GF-D8 (cell line): ENCODE measurements around the gene BTNL8.
"Not testable (repeated sequence)": the region's sequence is repeated elsewhere in the genome, so short reads cannot be mapped to it uniquely, and the experiment has no call there.

Source experiments
- DNase-seq: peaks from one replicate; lab custom pipeline; 2025; lab: John Stamatoyannopoulos, UW

Gene BTNL8

DNA sequence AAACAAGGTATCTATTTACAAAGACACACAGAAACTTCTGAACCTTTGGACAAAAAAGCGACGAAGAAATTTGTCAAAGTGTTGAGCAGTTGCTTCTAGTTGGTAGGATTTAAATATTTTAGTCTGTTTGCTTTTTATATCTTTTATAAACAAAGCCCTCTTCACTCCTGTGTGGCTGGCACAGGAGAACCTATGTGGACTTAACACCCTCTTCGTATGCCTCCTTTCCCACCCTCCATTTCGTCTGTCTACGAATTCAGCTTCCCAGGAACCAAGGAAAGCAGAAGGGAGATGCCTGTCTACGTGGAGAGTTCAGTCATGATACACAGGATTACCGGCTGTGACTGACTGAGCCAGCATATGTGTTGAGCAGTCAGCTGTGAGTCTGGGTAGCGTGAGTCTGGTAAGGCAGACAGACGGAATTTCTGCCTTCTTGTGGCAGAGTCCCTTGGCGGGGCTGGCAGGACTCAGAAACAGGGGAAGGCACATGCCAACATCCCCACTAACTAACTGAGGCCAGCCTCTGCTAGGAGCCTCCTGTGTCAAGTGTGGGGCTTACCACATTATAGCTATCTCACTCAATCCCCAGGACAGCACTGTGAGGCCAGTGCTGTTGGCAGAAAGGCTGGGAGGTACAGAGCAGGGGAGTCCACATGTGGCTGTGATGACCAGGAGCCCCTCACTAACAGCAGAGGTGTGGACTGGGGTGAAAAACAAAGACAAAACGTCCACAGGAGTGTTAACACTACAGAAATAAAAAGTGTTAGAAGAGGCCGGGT lies 24.0 kb upstream of the BTNL8 start:
- no peak for DNase-seq

DNA sequence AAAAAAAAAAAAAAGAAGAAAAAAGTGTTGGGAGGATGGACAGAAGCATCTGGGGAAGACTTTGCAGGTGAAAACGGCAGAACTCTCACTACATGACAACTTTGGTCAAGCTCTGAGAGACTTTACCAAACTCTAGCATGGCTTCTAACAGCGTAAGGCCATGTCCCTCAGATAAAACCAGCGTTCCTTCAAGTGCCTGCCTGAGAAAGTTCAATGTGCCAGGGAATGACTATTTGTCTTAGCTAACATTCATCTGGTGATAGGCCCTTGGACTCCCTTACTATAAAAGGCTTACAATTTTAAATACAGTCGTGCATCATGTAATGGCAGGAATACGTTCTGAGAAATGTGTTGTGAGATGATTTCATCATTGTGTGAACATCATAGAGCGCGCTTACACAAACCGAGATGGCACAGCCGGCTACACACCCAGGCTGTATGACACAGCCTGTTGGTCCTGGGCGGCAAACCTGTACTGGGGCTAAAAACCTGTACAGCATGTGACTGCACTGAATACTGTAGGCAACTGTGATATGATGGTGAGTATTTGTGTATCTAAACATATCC lies 23.0 kb upstream of the BTNL8 start:
- no peak for DNase-seq

DNA sequence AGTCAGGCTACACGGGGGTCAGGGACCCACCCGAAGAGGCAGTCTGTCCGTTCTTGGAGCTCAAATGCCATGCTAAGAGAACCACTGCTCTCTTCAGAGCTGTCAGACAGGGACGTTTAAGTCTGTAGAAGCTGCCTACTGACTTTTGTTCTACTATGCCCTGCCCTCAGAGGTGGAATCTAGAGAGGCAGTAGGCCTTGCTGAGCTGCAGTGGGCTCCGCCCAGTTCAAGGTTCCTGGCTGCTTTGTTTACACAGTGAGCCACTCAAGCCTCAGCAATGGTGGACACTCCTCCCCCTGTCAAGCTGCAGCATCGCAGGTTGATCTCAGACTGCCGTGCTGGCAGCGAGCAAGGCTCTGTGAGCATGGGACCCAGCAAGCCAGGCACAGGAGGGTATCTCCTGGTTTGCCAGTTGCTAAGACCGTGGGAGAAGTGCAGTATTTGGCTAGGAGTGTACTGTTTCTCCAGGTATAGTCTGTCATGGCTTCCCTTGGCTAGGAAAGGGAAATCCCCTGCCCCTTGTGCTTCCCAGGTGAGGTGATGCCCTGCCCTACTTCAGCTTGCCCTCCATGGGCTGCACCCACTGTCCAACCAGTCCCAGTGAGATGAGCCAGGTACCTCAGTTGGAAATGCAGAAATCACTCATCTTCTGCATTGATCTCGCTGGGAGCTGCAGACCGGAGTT lies 13.0 kb upstream of the BTNL8 start:
- not testable (repeated sequence) for DNase-seq

DNA sequence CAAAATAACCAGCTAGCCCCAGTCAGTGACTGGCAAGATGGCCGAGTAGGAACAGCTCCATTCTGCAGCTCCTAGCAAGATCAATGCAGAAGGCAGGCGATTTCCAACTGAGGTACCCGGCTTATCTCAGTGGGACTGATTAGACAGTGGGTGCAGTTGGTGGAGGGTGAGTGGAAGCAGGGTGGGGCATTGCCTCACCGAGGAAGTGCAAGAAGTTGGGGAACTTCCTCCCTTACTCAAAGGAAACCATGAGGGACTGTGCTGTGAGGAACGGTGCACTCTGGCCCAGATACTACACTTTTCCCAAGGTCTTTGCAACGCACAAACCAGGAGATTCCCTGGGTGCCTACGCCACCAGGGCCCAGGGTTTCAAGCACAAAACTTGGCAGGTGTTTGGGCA lies 9.6 kb upstream of the BTNL8 start:
- no peak for DNase-seq

DNA sequence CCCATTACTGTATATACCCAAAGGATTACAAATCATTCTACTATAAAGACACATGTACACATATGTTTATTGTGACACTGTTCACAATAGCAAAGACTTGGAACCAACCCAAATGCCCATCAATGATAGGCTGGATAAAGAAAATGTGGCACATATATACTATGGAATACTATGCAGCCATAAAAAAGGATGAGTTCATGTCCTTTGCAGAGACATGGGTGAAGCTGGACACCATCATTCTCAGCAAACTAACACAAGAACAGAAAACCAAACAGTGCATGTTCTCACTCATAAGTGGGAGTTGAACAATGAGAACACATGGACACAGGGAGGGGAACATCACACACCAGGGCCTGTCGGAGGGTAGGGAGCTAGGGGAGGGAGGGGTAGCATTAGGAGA lies 3.6 kb upstream of the BTNL8 start:
- DNase-seq = not testable (repeated sequence)

DNA sequence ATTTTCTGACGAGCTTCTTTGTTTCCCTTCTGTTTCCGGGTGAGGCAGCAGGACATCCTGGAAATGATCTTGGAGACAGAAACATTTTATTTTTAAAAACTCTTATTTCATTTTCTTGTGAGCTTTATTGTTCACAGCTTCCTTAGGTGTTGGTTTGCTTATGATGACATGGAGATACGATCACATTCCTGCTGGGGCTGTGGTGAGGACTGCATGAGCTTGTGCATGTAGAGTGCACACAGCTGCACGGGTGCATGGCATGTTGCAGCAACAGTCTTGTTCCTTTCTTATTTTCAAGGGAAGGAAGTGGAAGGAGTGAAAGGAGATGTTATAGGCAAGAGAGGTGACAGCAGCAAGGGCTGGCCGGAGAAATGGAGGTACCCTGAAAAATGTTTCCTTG lies 1.2 kb downstream of the BTNL8 start:
- no peak for DNase-seq

DNA sequence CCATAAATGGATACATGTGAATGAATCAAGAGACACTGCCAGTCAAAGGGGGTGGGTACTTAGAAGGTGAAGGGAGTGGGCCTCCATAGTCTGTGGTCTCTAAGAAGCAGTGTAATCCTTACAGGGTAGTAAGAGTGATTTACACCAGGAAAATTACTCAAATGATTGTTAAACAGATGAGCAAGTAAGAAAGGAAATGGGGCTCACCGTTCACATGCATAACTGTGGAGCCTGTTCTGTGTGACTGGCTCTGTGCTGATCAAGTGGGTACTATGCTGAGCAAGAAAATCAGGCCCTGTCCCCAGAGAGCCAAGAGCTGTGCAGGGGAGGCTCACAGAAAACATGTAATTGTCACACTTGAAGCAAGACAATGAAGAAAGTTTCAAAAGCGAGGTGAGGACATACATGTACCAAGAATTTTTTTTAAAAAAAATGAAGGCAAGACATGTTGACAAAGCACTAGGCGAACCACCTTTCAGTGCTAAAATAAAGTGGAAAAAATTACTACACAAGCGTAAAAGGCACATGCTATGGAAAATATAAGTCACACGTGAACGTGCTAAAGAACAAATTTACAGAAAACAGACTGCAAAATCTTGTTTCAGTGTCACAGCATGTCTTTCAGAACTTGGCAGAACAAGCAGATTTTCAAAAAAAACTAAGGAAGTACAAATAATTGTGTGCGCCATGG lies 2.5 kb downstream of the BTNL8 start:
- DNase-seq = no peak

DNA sequence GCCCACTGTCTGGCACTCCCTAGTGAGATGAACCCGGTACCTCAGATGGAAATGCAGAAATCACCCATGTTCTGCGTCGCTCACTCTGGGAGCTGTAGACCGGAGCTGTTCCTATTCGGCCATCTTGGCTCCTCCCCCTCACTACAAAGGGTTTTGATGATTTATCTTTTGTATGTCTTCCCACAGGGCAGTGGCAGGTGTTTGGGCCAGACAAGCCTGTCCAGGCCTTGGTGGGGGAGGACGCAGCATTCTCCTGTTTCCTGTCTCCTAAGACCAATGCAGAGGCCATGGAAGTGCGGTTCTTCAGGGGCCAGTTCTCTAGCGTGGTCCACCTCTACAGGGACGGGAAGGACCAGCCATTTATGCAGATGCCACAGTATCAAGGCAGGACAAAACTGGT lies 9.4 kb downstream of the BTNL8 start:
- DNase-seq = no peak

DNA sequence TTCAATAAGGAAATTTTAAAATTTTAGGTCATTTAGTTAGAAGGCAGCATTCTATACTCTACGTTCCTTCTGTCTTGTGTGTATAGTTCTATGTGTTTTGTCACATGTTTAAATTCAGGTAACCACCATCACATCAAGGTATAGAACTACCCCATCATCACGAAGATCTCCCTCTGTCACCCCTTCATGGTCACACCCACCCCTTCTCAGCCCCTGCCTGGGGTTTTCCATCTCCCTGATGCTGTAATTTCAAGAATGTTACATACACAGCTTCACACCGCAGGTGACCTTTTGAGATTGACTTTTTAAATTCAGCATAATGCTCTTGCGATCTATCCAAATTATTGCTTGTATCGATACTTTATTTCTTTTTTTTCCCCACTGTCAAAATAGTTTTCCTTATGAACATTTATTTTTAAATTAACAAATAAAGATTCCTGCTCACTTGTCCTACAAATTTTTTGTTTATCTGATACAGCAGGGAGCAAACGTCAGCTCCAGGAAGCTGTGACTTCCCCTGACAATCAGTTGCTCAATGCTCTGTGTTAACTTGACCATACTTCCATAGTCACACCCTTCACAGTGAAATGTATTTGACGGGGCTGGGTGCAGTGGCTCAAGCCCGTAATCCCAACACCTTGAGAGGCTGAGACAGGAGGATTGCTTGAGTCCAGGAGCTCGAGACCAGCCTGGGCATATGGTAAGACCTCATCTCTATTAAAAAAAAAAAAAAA lies 10.2 kb downstream of the BTNL8 start:
- peak; percentile 26 for DNase-seq

DNA sequence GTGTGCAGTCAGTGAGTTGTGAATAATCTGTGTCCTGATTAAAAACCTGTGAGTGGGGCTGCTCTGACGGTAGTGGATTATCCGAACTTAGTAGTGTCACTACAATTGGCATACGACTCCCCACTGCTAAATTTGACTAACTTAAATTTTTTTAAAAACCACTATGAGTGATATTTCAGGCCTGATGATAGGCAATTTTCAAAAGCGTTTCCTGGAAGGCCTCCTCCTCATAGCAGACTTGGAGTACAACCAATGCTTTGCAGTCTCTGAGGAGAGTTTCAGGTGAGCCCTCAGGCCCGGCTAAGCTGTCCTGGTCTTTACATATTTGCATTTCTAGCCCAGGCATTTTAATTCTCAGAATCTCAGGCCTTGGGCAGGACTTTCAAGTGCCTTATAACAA lies 10.8 kb downstream of the BTNL8 start:
- DNase-seq = no peak

DNA sequence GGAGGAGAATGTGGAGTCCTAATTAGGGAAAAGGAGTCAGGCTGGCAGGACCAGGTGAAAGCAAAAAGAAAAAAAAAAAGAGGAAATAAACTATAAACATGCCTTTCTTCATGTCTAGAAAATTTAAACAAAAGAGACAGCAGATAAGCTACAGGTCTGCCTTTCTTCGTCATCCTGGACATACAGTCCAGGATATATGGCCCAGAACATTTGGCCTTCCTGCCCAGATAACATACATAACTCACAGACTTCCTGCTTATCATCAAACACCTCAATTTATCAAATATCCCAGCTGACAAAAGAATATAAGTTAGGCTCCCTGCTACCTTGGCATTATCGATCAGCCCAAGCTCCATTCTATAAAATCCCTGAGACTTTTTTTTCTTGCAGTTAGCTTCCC lies 11.2 kb downstream of the BTNL8 start:
- no peak for DNase-seq

DNA sequence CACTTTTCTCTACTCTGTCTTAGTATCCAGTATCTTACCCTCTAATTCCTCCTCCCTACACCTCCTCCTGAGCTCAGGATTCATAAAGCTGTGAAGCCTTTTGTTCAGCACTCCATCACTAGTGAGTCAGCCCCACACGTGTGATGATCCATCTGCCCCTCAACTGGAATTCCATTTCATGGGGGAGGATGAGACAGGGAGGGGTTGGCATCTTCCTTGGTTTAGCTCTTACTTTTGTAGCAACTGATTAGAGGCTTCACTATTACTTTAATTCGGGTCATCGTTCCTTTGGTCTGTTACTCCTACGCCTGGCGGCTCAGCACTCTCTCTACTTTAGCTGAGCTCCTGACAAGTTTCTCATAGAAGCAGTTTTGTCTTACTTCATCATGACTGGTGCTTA lies 11.8 kb downstream of the BTNL8 start:
- DNase-seq = no peak

DNA sequence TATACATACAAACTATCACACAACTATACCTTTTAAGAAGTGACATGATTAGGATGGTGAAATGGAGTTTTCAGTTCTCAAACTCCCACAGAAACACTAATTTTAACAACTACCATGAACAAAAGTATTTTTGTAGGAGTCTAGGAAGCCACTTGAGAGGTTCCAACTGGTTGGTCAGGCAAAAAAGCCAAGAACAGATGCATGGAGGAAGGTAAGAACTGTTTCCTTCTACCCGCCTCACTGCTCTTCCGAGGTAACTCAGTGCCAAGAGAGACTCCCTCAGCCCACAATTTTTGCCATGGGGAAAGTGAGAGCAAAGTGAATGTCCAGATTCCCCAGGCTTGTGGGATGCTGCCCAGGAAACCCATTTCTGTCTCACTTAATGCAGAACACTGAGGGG lies 15.7 kb downstream of the BTNL8 start:
- no peak for DNase-seq

DNA sequence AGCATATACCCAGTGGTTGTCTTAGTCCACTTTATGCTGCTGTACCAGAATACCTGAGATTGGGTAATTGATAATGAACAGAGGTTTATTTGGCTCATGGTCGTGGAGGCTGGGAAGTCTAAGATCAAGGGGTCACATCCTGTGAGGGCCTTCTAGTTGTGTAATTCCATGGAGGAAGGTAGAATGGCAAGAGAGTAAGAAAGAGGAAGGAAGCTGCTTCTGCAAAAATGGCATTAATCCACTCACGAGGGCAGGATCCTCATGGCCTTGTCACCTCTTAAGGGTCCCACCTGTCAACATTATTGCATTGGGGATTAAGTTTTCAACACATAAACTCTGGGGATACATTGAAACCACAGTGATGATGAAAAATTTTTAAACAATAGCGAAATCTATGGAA lies 17.0 kb downstream of the BTNL8 start:
- DNase-seq = peak; percentile 65

DNA sequence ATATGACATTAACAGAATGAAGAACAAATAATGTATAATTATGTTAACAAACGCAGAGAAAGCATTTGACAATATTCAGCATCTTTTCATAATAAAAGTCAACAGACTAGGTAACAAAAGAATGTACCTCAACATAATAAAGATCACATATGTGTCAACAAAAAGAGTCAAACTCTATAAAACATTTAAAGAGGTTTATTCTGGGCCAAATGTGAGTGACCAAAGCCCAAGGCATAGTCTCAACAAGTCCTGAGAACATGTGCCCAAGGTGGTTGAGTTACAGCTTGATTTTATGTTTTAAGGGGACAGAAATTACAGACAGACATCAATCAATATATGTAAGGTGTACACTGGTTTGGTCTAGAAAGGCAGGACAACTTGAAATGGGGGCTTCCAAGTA lies 19.4 kb downstream of the BTNL8 start:
- DNase-seq = no peak

DNA sequence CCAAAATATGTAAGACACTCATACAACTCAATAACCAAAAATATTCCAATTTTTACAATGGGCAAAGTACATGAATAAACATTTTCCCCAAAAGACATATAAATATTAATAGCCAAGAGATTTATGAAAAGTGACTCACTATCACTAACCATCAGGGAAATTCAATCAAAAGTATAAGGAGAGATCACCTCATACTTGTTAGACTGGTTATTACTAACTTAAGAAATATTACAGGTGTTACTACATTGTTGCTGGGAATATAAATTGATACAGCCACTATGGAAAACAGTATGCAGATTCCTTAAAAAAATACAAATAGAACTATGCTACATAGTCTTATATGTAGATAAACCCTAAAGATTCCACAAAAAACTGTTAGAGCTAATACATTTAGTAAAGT lies 21.8 kb downstream of the BTNL8 start:
- DNase-seq = no peak

DNA sequence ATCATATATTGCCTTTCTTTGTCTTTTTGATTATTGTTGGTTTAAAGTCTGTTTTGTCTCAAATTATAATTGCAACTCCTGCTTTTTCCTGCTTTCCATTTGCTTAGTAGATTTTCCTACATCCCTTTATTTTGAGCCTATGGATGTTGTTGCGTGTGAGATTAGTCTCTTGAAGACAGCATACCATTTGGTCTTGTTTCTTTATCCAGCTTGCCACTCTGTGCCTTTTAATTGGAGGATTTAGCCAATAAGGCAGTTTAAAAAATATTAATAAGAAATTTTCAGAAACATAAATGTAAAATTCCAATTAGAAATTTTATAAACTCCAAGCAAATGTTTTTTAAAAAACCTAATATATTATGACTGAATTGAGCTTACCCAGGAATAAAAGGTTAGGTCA lies 24.0 kb downstream of the BTNL8 start:
- no peak for DNase-seq

DNA sequence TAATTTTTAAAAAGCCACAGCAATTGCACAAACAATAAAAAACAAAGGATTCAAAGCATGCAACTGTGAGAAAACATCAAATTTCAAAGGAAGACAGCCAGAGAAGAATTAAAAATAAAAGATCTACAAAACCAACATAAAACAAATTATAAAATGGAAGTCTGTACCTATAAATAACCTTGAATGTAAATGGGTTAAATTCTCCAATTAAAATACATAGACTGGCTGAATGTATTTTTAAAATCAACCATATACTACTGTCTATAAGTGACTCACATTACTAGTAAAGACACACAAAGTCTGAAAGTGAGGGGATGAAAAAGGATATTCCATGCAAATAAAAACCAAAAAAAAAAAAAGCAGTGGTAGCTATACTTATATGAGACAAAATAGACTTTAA lies 33.7 kb downstream of the BTNL8 start:
- DNase-seq = no peak

DNA sequence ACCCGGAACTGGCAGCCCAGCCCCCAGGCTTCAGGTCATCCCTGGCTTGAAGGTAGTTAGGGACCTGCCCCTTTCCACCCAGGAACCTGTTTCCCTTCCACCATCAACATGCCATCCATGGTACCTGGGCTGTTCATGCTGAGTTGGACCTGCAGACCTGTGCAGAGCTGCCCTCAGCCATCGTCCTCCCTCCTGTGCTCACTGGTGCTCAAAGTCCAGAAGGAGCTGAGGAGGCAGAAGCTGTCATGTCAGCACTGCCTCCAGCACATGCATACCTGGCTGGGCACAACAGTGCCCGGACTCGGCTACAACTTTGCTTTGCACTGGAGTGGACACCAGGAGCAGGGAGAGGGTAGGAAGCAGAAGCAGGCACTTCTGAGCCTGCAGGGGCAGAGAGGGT lies 36.2 kb downstream of the BTNL8 start:
- no peak for DNase-seq

DNA sequence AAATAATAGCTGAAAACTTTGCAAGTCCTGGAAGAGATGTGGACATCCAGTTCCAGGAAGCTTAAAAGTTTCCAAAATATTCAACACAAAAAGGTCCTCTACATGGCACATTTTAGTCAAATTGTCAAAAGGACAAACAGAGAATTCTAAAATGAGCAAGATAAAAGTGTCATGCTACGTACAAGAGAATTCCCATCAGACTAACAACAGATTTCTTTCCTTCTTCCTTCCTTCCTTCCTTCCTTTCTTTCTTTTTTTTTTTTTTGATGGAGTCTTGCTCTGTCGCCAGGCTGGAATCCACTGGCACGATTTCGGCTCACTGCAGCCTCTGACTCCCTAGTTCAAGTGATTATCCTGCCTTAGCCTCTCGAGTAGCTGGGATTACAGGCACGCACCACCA lies 39.3 kb downstream of the BTNL8 start:
- DNase-seq = no peak

DNA sequence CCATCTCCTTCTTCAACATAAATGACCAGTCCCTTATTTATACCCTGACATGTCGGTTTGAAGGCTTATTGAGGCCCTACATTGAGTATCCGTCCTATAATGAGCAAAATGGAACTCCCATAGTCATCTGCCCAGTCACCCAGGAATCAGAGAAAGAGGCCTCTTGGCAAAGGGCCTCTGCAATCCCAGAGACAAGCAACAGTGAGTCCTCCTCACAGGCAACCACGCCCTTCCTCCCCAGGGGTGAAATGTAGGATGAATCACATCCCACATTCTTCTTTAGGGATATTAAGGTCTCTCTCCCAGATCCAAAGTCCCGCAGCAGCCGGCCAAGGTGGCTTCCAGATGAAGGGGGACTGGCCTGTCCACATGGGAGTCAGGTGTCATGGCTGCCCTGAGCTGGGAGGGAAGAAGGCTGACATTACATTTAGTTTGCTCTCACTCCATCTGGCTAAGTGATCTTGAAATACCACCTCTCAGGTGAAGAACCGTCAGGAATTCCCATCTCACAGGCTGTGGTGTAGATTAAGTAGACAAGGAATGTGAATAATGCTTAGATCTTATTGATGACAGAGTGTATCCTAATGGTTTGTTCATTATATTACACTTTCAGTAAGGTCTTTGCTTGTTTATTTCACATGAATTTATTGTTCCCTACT lies 51.5 kb downstream of the BTNL8 start:
- DNase-seq = no peak

DNA sequence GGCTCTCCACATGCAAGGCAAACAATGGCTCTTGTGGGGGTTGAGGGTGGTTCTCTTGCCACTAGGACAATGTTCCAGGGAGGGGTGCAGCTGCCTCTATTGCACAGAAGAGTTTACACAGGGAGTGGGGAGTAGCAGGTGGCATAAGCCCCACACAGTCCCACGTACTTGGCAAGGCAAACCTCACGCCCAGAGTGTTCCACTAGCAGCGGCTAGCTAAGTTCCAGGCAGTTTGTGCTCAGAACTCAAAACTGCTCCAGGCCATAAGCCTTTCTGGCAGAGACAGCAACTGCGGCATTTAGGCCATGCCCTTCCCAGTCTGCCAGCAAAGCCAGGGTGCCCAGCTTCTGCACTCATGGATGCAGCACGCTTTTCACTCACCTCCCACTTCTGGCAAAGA lies 60.7 kb downstream of the BTNL8 start:
- DNase-seq = no peak
